ENCODE data around the gene LAMC2.

- no peak for TF ChIP-seq POLR2AphosphoS5 (IDR thresholded peaks at IDR 0.05; ENCODE audit: low read depth, low read length)
- no peak for TF ChIP-seq ZFP36L2 (CRISPR knock-in tag; IDR thresholded peaks at IDR 0.05)
- TF ChIP-seq E2F5 (CRISPR knock-in tag; conservative IDR thresholded peaks at IDR 0.05): no peak
- TF ChIP-seq HNF4A (CRISPR knock-in tag; IDR thresholded peaks at IDR 0.05): no peak
- TF ChIP-seq MAX (IDR thresholded peaks at IDR 0.05): no peak
- no peak for TF ChIP-seq PHF8 (CRISPR knock-in tag; IDR thresholded peaks at IDR 0.05)
- no peak for TF ChIP-seq ELK4 (CRISPR knock-in tag; IDR thresholded peaks at IDR 0.05; ENCODE audit: borderline replicate concordance)
- TF ChIP-seq CTCF (CRISPR knock-in tag; IDR thresholded peaks at IDR 0.05): no peak
- TF ChIP-seq GABPA (IDR thresholded peaks at IDR 0.05; ENCODE audit: low read depth, low read length): no peak
- no peak for TF ChIP-seq GABPA (CRISPR knock-in tag; IDR thresholded peaks at IDR 0.05; ENCODE audit: low read depth)
- no peak for TF ChIP-seq ZNF777 (CRISPR knock-in tag; IDR thresholded peaks at IDR 0.05)
Observed at GRCh38 chr1:183185941-183186490, at the start of gene LAMC2.
